HFFc6 (cell line): Measurements from ENCODE around the gene ERC2. TPM values are rescaled to one million over a fixed set of nuclear protein-coding genes. Genes with fewer than 3 reads are reported as not detected.

Experiments used
- DNase-seq: peaks from one replicate; pipeline ENCODE4 v3.0.0-alpha.2; 2018
- H3K27ac Mint-ChIP-seq: 2 replicates; pipeline ENCODE4 v1.8.0; 2020; ENCODE audit warnings: mild to moderate bottlenecking, mixed read lengths
- H3K27me3 Mint-ChIP-seq: 2 replicates; pipeline ENCODE4 v1.8.0; 2021; ENCODE audit warnings: mild to moderate bottlenecking, moderate library complexity, mixed read lengths; ENCODE audit not compliant: insufficient read depth
- H3K36me3 Mint-ChIP-seq: 2 replicates; pipeline ENCODE4 v1.8.0; 2021; ENCODE audit warnings: low read depth, mixed read lengths
- H3K4me1 Mint-ChIP-seq: 2 replicates; pipeline ENCODE4 v1.8.0; 2020; ENCODE audit warnings: low read depth, mixed read lengths
- H3K4me3 Mint-ChIP-seq: 2 replicates; pipeline ENCODE4 v1.8.0; 2020; ENCODE audit warnings: mild to moderate bottlenecking, moderate library complexity, mixed read lengths
- H3K9me3 Mint-ChIP-seq: 2 replicates; pipeline ENCODE4 v1.8.0; 2020; ENCODE audit warnings: mild to moderate bottlenecking, mixed read lengths
- total RNA-seq, 6 experiments: library from RNA; stranded (reverse); fragmentation: NEBNext Ultra II Directional; extraction: Animal tissue kit (Norgen Biotek cat#: 25700); gene quantifications; 2 replicates in 1 of 6; 3 replicates in 5 of 6; pipeline ENCODE4 v1.2.3, GENCODE V29; 2021
- TF ChIP-seq, protein P1 (sequence below): fragments of 200-600 bp; sonication (generic); IDR thresholded peaks from 2 replicates; pipeline ENCODE4 v1.5.0; 2021; ENCODE audit warnings: antibody characterized with exemption, mild to moderate bottlenecking

Gene ERC2
- total RNA-seq, 6 experiments from 2014 or later: 0.11 TPM; not detected in 5

DNA sequence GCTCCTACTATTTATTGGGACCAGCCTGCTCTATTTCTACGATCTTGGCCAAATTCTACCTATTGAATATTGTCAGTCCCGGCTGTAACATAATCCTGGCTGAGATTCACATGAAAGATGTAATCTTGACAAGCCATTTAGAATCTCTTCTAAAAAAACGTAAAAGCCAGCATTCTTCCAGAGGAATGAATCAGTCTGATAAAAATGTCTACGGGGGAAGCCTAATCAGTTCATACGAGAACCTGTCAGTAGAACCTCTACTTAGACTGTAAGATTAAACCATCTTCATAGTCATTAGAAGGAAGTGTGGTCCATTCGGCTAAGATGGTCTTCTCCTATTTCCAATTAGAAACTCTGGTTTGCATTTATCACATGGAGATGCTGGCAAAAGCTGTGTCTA is 833.9 kb downstream of the ERC2 start:
- no peaks in the 10 kb centered on the region for H3K9me3 Mint-ChIP-seq
- no peak for DNase-seq
- TF ChIP-seq, protein P1, sequence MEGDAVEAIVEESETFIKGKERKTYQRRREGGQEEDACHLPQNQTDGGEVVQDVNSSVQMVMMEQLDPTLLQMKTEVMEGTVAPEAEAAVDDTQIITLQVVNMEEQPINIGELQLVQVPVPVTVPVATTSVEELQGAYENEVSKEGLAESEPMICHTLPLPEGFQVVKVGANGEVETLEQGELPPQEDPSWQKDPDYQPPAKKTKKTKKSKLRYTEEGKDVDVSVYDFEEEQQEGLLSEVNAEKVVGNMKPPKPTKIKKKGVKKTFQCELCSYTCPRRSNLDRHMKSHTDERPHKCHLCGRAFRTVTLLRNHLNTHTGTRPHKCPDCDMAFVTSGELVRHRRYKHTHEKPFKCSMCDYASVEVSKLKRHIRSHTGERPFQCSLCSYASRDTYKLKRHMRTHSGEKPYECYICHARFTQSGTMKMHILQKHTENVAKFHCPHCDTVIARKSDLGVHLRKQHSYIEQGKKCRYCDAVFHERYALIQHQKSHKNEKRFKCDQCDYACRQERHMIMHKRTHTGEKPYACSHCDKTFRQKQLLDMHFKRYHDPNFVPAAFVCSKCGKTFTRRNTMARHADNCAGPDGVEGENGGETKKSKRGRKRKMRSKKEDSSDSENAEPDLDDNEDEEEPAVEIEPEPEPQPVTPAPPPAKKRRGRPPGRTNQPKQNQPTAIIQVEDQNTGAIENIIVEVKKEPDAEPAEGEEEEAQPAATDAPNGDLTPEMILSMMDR: no peak
- H3K4me3 Mint-ChIP-seq: no peak overlapping the region
- H3K27ac Mint-ChIP-seq: no peak overlapping the region
- H3K36me3 Mint-ChIP-seq: no peaks in the 10 kb centered on the region
- peaks cover 8% of the 10 kb centered on the region for H3K27me3 Mint-ChIP-seq
- H3K4me1 Mint-ChIP-seq: peaks cover 15% of the 10 kb centered on the region; the same call in 1 of the 2 replicates

DNA sequence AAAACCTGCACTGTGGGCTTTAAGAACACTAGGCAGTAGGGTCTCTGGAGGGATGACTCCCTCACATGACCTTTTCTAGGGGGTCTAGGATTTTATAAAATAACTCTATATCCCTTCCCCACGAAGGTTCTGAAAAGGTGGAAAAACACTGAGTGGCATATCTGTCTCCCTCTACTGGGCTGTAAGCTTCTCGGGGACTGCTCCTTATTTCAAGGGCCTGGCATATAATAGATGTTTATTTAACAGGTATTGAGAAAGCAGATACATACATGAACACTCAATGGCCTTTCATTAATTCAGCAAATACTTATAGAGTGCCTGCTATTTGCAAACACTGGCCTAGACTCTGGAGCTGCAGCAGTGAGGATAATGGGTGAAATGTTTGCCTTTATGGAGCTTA is 834.9 kb downstream of the ERC2 start:
- H3K36me3 Mint-ChIP-seq: no peaks in the 10 kb centered on the region
- H3K4me3 Mint-ChIP-seq: no peak overlapping the region
- H3K27me3 Mint-ChIP-seq: 0 out of 2 replicates have a peak, but pooled peaks cover 5% of the 10 kb centered on the region
- no peak overlapping the region for H3K27ac Mint-ChIP-seq
- no peaks in the 10 kb centered on the region for H3K9me3 Mint-ChIP-seq
- TF ChIP-seq, protein P1: peak; percentile 15; the same call in 1 of the 2 replicates
- peaks cover 15% of the 10 kb centered on the region; the same call in 1 of the 2 replicates for H3K4me1 Mint-ChIP-seq
- DNase-seq: no peak

DNA sequence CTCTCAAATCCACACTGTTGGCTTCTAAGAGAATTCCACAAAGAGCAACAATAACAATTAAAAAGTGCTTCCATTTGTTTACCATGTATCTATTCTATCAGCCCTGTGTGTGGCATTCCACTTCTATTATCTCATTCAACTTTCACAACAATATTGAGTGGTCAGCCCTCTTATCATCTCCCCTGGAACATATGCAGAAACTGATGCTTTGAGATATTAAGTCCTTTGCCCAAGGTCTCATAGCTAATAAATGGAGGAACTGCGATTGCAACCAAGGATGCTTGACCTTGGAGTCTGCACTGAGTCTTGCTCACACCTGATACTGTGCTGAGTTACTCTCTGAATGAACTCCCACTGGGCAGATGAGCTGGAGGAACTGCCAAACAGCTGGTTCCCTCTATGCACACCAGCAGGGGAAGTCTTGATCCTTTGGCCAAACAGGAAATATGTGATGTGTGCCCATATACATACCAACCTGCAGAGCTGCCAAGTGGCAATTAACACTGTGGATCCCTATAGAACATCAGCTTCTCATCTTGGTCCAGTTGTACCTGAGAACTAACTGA is 836.4 kb downstream of the ERC2 start:
- Mint-ChIP-seq H3K27me3 (0 out of 2 replicates have a peak, but pooled peaks cover 4% of the 10 kb centered on the region), H3K36me3 (no peaks in the 10 kb centered on the region), H3K27ac (no peak overlapping the region), H3K4me3 (no peak overlapping the region), H3K9me3 (no peaks in the 10 kb centered on the region), H3K4me1 (peaks cover 11% of the 10 kb centered on the region; the same call in 1 of the 2 replicates)
- TF ChIP-seq, protein P1: no peak
- DNase-seq: no peak

DNA sequence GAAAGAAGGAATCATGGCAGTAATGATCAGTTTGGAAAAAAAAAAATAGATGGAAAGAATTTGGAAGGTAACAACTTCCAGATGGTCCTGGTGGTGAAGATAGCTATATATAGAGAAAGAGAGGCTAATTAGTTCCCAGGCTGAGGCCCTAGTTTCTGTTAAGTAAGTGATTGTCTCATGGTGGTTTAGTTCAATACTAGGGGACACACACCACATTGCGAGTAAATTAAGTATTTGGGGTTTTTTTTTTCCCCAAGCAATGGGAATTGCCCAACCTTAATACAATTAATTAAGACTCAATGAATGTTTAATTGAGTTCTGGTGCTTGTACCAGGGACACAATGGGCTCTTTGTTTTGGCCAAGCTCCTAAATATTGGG is 837.4 kb downstream of the ERC2 start:
- no peak for DNase-seq
- Mint-ChIP-seq H3K9me3 (no peaks in the 10 kb centered on the region), H3K4me1 (peaks cover 15% of the 10 kb centered on the region; the same call in 1 of the 2 replicates), H3K27me3 (0 out of 2 replicates have a peak, but pooled peaks cover 2% of the 10 kb centered on the region), H3K4me3 (no peak overlapping the region), H3K27ac (no peak overlapping the region), H3K36me3 (no peaks in the 10 kb centered on the region)
- TF ChIP-seq, protein P1: no peak

DNA sequence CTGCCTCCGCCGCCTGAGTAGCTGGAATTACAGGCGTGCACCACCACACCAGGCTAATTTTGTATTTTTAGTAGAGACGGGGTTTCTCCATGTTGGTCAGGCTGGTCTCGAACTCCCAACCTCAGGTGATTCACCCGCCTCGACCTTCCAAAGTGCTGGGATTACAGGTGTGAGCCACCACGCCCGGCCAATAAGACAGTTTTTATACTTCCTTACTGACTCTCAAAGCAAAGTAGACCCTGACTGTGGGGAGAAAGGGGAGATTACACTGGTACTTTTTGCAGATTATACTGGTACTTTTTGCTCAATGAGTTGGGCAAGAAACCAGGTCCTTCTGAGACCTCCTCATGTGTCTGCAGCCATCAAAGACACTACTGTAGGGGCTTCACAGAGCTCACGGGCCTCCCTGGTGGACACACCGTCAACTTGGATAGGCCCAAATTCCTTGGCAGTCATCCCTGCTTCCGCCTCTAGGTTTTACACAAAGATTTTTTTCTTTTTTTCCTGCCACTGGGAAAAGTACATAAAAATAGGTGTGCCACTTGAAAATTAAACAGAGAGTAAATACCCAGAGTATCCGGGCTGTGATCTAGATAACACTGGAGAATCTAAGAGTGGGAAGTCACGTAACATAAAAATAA is 837.9 kb downstream of the ERC2 start:
- Mint-ChIP-seq H3K36me3 (no peaks in the 10 kb centered on the region), H3K27me3 (0 out of 2 replicates have a peak, but pooled peaks cover 2% of the 10 kb centered on the region), H3K4me1 (peaks cover 18% of the 10 kb centered on the region; the same call in 1 of the 2 replicates), H3K4me3 (no peak overlapping the region), H3K9me3 (no peaks in the 10 kb centered on the region), H3K27ac (no peak overlapping the region)
- TF ChIP-seq, protein P1: no peak
- no peak for DNase-seq
